ENCODE results near the gene FAM117A.
A peak's percentile ranks its signal among the peaks of the same experiment; 100 is the strongest.

The FAM117A gene

GRCh38 chr17:49763735-49764558 is at the start of gene FAM117A:
Gene FAM117A (minus strand): TSS chr17:49764131. CDS start chr17:49764087, 44 bp downstream.
- peak; percentile 94 to 95 for DNase-seq (ENCODE audit: low read depth in 2 of 2)

DNA sequence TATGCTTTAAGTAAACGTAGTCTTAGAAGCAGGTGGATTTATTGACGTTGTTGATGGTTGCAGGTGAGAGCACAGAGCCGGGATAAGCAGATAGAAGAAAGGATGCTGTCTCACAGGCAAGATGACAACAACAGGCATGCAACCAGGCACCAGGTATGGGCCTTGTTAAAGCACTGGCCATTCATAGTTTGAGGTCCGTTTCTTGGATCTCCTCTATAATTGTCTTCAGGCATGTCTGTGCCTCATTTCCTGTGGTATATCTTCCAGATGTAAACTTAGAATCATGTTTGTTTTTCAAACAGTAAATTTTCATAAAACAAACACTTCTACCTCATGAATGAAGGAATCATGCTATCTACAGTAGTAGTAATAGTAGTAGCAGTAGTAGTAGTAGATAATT is 45.1 kb upstream of the FAM117A start:
- DNase-seq (ENCODE audit: low read depth in 2 of 2) = no peak

DNA sequence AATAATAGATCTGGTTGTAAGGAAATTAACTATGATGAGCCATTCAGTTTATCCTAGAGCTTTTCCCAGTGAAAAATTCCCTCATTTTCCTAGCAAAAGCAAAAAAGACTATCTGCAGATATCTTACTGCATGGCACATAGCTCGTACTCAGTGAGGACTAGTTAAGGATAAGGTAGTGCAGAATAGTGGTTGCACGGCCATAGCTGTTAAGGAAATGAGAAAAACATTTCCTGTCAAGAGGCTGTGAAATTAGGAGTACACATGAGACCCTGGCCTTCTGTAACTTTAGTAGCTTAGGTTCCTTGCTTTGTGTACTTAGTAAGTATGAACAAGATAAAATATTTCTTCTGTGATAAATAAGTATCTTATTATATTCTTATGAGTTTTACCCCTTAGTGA is 34.8 kb upstream of the FAM117A start:
- no peak for DNase-seq (ENCODE audit: low read depth in 2 of 2)

- DNase-seq (ENCODE audit: low read depth in 2 of 2) = no peak
These were observed 34.3 kb upstream of the FAM117A start for GRCh38 chr17:49798182-49798581.

- no peak for DNase-seq (ENCODE audit: low read depth in 2 of 2)
These were observed 31.4 kb upstream of the FAM117A start for GRCh38 chr17:49795372-49795771.

DNA sequence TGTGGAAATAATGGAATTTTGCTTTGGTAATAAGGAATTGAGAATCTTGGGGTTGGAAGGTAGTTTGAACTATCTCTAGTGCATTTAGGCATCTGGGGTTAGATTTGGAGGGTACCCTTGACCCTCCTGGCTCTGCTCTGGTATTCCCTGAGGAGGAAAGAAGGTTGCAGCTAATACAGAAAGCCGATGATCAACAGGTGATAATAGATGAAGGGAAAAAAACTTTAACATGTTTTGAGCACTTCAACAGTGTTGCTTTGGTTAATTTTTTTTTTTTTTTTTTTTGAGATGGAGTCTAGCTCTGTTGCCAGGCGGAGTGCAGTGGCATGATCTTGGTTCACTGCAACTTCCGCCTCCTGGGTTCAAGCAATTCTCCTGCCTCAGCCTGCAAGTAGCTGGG is 29.4 kb upstream of the FAM117A start:
- DNase-seq (ENCODE audit: low read depth in 2 of 2) = no peak

GRCh38 chr17:49789243-49789578 is 25.3 kb upstream of the FAM117A start:
- no peak for DNase-seq (ENCODE audit: low read depth in 2 of 2)

GRCh38 chr17:49788478-49789242 is 24.7 kb upstream of the FAM117A start, which contains the start of gene KAT7:
Gene KAT7 (plus strand): TSS chr17:49788681. CDS start chr17:49788835, 154 bp downstream.
- DNase-seq (ENCODE audit: low read depth in 2 of 2) = peak; percentile 99 to 100

- no peak for DNase-seq (ENCODE audit: low read depth in 2 of 2)
These were observed 24.1 kb upstream of the FAM117A start for GRCh38 chr17:49787884-49788477.

- DNase-seq (ENCODE audit: low read depth in 2 of 2) = no peak
These were observed 20.7 kb upstream of the FAM117A start for GRCh38 chr17:49784636-49785035.

DNA sequence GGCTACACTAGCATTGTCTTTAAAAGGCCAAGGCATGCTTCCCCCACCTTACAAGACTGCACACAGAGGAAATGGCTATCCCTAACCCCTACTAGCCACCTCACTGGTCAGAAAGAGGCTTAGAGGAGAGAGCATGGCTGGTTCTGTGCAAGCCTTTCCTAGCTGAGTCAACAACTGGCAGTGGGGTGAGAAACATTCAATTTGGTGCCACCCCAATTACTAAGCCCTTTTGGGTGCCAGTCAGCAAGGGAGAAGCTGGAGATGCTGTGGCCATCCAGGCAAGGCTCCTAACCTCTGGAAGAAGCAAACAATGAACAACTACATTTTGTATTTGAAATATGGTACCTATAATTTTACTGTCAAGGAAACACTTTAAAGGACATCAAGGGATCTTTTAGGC is 19.9 kb upstream of the FAM117A start:
- no peak for DNase-seq (ENCODE audit: low read depth in 2 of 2)

GRCh38 chr17:49783071-49783715 is 19.3 kb upstream of the FAM117A start:
- DNase-seq (ENCODE audit: low read depth in 2 of 2) = no peak

- no peak for DNase-seq (ENCODE audit: low read depth in 2 of 2)
These were observed 15.9 kb upstream of the FAM117A start for GRCh38 chr17:49779739-49780231.

- no peak for DNase-seq (ENCODE audit: low read depth in 2 of 2)
These were observed 15.3 kb upstream of the FAM117A start for GRCh38 chr17:49779156-49779738.

DNA sequence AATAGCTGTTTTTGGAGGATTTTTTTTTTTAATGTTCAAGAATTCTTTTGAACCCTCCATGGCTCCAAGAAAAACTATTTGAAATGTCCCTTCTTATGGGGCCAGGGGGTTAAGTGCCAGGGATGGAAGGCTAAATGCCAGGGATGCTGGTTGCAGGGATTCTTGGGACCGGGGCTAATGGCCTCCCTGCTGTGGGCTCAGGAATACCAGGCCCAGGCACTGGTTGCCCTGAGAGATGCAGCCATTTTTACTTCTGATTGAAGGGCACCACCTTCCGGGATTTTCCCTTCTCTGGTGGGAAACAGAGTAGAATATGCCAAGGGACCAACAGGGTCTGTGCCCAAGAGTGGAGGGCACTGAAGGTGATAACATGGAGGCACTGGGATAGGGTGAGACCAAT is 13.6 kb upstream of the FAM117A start:
- DNase-seq (ENCODE audit: low read depth in 2 of 2) = no peak

DNA sequence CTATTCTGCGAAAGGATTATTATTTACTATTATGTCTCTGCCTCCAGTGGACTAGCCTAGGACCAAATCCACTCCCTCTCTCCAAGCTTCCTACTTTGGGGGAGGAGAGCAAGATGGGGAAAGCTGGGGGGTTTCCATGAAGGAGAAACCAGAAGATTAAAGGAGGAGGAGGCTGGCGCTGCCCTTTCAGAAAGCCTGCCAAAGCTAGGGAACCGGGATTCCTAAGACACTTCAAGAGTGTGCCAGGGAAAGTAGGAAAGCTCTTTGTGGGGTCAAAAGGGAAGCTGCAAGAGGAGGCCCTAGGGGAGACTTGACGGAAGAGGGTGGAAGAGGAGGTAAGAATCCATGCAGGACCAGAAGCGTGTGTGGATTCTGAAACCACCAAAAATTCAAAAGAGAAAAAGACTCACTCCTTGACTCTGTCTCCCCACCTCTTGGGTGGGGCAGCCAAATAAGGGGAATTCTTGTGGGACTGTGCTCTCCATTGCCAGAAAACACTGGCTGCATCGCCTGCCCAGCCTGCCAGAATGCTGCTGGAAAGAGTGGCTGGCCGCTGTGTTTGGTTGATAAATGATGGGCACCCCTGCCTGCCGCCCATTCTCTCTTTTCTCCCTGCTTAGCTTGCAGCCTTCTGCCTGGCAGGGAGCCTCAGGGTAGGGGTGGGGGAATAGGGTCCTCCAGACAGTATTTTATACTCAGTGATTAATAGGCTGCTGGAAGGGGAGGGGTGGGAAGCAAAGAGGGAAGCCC is 12.8 kb upstream of the FAM117A start:
- DNase-seq (ENCODE audit: low read depth in 2 of 2) = no peak

- no peak for DNase-seq (ENCODE audit: low read depth in 2 of 2)
These were observed 11.8 kb upstream of the FAM117A start for GRCh38 chr17:49775546-49776260.

DNA sequence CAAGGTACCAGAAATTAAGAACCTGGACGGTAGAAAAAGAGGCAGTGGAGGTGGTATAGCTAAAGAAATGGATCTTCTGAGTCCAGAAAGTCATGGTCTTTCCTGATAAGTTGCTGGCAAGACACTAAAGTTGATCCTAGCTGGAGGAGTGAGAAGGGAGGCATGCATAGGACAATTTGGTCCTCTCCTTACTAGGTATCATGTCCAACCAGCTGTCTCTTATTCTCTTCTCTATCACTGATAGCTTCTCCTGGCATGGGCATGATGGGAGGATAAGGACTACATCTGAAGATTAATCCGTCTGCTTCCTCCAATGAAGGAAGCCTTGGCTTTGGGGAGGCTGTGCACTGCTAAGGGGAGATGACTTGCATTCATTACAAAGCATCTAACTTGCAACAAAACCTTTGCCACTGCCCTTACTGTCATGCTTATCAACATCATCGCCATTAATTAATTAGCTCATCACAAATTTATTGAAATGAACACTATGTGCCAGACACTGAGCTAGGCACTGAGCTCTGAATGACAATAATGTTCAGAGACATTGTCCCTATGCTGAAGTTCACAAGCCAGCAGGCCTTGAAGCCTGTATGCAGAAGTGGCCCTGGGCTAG is 3.1 kb upstream of the FAM117A start:
- no peak for DNase-seq (ENCODE audit: low read depth in 2 of 2)

DNA sequence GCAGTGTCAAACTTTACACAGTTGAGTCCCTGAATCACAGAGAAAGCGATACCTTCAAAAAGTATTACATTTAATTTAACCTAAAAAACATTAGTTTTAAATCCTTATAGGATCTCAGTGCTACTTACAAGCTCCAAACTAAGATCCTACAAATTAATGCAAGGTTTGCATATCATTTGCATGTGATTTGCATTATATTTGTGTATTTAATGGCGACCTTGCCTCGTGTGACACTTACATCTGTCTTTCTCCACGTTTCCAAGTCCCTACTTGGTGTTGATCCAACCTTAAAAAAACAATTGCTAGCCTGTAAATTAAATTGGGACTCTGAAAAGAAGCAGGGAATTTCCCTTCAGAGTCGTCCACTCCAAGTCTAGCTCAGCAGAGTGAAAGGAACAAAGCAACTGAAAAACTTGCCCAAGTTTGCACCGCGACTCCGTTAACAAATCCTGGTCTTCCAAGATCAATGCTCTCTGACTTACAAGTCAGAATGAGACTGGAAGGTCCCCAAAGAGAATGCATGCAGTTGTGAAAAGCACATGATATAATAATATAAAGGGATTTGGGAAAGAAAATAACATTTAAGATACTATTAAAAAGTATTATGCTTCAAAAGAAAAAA is 739 bp upstream of the FAM117A start:
- DNase-seq (ENCODE audit: low read depth in 2 of 2) = no peak

Data from stimulated activated CD8-positive, alpha-beta memory T cell treated with anti-CD3 and anti-CD28 coated beads, Interleukin-15, amount 100 ng/mL, for 48 hours (primary cell).